HS-27A (cell line): ENCODE measurements around the gene PCDHGB6.
"Not testable (repeated sequence)": the region's sequence is repeated elsewhere in the genome, so short reads cannot be mapped to it uniquely, and the experiment has no call there.

Experiments used
- DNase-seq: peaks from one replicate; pipeline ENCODE4 v3.0.0-alpha.2; 2012; ENCODE audit warnings: low read depth, missing footprints

PCDHGB6 gene

DNA sequence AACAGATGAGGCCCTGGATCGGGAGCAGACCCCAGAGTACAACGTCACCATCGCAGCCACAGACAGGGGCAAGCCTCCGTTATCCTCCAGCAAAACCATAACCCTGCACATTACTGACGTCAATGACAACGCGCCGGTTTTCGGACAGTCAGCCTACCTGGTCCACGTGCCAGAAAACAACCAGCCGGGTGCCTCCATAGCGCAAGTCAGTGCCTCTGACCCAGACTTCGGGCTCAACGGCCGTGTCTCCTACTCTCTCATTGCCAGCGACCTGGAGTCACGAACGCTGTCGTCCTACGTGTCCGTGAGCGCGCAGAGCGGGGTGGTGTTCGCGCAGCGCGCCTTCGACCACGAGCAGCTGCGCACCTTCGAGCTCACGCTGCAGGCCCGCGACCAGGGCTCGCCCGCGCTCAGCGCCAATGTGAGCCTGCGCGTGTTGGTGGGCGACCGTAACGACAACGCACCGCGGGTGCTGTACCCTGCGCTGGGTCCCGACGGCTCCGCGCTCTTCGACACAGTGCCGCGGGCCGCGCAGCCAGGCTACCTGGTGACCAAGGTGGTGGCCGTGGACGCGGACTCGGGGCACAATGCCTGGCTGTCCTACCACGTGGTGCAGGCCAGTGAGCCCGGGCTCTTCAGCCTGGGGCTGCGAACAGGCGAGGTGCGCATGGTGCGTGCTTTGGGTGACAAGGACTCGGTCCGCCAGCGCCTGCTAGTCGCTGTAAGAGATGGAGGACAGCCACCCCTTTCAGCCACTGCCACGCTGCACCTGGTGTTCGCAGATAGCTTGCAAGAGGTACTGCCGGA is 11.5 kb downstream of the PCDHGB6 start:
- DNase-seq, result no peak

DNA sequence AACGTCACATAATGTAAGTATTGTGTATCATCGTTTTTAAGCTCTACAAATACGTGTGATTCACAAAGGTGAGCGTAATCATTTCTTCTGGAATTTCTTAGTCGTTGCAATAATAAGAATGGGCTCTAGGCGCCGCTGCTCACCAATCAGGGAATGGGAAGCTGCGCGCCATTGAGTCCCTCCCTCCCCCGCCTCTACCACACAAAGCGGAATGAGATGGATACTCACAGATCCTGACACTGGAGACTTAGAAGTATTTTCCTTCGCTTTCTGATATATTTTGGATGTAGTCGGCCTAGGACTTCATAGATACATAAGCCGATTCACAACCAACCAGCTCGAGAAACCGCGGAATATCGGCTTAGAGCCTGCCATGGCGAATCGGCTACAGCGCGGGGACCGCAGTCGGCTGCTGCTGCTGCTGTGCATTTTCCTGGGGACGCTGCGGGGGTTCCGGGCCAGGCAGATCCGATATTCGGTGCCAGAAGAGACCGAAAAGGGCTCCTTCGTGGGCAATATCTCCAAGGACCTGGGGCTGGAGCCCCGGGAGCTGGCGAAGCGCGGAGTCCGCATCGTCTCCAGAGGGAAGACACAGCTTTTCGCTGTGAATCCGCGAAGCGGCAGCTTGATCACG is 13.2 kb downstream of the PCDHGB6 start, which contains the start of gene PCDHGA11:
Gene PCDHGA11, plus strand, starts transcription at position 197 of the 634 bp plus-strand sequence. Its CDS starts 177 bp downstream, at position 374.
- DNase-seq, result no peak

GRCh38 chr5:141421489-141421855 is 13.7 kb downstream of the PCDHGB6 start:
- no peak for DNase-seq

- no peak for DNase-seq
Observed at GRCh38 chr5:141422742-141423291, 15.0 kb downstream of the PCDHGB6 start.

DNA sequence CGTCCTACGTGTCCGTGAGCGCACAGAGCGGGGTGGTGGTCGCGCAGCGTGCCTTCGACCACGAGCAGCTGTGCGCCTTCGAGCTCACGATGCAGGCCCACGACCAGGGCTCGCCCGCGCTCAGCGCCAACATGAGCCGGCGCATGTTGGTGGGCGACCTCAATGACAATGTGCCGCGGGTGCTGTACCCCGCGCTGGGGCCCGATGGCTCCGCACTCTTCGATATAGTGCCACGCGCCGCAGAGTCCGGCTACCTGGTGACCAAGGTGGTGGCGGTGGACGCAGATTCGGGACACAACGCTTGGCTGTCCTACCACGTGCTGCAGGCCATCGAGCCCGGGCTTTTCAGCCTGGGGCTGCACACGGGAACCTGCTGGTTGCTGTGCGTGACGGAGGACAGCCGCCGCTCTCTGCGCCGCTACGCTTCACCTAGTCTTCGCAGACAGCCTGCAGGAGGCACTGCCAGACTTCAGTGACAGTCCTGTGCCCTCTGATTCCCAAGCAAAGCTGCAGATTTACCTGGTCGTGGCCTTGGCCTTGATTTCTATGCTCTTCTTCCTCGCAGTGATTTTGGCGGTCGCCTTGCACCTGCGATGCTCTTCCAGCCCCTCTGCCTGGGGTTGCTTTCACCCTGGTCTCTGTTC is 20.1 kb downstream of the PCDHGB6 start:
- DNase-seq, result no peak

GRCh38 chr5:141430332-141431113 is 22.7 kb downstream of the PCDHGB6 start, which contains the start of gene PCDHGA12:
Gene PCDHGA12, plus strand, starts transcription at chr5:141430507. Its CDS starts 253 bp downstream, at chr5:141430760.
- no peak for DNase-seq

- DNase-seq, result no peak
Observed at GRCh38 chr5:141431286-141431685, 23.5 kb downstream of the PCDHGB6 start.

GRCh38 chr5:141432308-141432707 is 24.5 kb downstream of the PCDHGB6 start:
- DNase-seq, result not testable (repeated sequence)

DNA sequence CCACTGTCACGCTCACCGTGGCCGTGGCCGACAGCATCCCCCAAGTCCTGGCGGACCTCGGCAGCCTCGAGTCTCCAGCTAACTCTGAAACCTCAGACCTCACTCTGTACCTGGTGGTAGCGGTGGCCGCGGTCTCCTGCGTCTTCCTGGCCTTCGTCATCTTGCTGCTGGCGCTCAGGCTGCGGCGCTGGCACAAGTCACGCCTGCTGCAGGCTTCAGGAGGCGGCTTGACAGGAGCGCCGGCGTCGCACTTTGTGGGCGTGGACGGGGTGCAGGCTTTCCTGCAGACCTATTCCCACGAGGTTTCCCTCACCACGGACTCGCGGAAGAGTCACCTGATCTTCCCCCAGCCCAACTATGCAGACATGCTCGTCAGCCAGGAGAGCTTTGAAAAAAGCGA is 24.9 kb downstream of the PCDHGB6 start:
- DNase-seq, result not testable (repeated sequence)

DNA sequence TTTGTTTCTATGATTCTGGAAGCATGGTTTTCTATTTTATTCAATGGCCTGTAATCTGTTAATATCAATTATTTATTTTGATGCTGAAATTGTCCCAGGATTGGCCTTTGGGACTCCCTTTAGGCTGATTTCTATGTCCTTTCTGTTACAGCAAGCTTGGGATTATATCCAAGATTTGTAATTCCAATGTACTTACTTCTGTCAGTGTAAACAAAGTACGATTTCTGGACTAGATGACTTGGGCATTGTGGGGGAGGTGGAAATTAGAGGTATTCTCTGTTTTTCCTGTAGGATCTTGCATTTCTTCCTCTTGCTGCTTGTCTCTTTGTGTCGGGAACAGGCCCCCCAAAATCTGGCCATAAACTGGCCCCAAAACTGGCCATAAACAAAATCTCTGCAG is 26.2 kb downstream of the PCDHGB6 start:
- DNase-seq, result no peak

DNA sequence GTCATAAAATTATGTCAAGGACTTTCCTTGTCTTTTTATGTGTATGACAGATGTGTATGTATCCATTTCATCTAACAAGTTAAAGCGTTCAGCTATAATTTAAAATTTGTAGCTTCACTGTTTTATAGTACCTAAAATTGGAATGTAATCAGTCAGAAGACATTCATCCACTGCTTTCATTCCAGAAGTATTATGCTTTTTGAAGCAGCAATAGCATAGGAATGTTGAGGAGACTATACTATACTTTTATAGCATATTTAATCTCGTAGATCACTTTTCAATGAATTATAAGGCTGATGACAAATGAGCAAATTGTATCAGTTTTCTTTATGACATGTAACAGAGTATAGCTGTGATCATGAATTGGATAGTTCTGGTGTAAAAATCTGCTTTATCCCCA is 29.4 kb downstream of the PCDHGB6 start:
- DNase-seq, result no peak

DNA sequence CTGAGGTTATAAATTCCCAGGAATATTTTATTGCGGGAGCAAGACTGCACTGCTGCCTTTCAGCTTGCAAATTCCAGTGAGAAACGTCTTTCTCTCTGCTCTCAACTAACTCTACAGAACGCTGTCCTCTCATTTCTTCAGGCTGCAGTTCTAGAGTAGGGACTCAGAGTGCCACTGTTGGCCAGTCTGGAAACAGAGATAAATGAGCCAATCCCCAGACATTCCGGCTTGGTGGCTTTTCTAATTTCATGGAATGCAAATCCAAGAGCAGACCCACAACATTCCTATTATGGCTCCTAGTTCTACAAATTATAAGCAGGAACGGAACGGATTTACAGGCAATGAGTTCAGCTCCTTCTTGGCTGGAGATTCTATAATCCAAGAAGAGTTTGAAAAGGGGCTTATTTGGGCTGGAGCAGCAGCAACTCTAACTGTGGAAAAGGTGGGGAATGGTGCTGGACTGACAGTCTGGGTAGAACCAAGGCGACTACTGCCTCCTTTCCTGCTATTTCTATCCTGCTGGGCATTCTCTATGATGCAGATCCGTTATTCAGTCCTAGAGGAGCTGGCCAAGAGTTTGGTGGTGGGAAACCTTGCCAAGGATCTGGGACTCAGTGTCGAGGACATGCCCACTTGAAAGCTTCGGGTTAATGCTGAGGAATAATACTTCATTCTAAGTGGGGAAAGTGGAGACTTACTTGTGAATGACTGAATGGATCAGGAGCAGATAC is 31.8 kb downstream of the PCDHGB6 start:
- DNase-seq, result no peak

- no peak for DNase-seq
Observed at GRCh38 chr5:141440341-141440740, 32.5 kb downstream of the PCDHGB6 start.

DNA sequence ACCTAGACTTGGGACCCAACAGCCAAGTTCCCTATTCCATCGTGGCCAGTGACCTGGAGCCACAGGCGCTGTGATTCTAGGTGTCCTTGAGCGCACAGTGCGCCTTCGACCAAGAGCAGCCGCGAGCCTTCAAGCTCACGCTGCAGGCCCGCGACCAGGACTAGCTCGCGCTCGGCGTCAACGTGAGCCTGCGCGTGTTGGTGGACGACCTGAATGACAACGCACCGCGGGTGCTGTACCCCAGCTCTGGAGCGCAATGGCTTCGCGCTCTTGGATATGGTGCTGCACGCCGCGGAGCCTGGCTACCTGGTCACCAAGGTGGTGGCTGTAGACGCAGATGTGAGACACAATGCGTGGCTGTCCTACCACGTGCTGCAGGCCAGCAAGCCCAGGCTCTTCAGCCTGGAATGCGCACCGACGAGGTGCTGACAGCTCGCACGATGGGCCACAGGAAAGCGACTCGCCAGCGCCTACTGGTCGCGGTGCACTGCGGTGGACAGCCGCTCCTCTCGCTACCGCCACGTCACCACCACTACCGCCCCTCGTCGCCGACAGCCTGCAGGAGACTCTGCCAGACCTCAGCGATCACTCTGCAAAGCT is 33.9 kb downstream of the PCDHGB6 start:
- DNase-seq, result no peak
